HS-5 (cell line): Measurements from ENCODE around the gene STARD8.
"Not testable (repeated sequence)": the region's sequence is repeated elsewhere in the genome, so short reads cannot be mapped to it uniquely, and the experiment has no call there.

ENCODE experiments used
- DNase-seq: peaks from one replicate; pipeline ENCODE4 v3.0.0-alpha.2; 2012; ENCODE audit warnings: low read depth

STARD8 gene

DNA sequence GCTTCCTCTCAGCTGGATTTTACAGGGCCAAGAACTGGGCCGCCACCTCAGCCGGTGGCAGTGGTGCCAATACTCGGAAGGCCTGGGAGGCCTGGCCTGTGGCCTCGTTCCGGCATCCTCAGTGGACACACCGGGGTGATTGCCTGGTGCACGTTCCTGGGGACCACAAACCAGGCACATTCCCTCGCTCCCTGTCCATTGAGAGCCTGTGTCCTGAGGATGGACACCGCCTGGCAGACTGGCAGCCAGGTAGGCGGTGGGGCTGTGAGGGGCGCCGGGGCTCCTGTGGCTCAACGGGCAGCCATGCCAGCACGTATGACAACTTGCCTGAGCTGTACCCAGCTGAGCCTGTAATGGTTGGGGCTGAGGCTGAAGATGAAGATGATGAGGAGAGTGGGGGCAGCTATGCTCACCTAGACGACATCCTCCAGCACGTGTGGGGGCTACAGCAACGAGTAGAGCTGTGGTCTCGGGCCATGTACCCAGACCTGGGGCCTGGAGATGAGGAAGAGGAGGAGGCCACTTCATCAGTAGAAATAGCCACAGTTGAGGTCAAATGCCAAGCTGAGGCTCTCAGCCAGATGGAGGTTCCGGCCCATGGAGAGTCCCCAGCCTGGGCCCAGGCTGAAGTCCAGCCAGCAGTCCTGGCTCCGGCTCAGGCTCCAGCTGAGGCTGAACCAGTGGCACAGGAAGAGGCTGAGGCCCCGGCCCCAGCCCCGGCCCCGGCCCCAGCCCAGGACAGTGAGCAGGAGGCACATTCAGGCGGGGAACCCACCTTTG lies 70.4 kb downstream of the STARD8 start:
- DNase-seq, result no peak

DNA sequence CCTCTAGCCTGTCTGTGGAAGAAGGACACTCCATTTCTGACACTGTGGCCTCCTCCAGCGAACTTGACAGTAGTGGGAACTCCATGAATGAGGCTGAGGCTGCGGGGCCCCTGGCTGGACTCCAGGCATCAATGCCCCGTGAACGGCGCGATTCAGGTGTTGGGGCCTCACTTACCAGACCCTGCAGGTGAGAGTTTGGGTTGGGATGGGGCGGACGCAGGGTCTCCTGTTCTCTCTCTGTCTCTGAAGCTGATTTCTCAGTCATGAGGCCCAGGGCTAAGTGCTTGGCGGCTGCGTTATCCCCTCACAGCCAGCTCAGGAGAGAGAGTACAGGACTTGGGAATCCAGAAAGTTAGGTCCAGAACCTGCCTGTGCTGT lies 71.0 kb downstream of the STARD8 start:
- DNase-seq, result no peak

DNA sequence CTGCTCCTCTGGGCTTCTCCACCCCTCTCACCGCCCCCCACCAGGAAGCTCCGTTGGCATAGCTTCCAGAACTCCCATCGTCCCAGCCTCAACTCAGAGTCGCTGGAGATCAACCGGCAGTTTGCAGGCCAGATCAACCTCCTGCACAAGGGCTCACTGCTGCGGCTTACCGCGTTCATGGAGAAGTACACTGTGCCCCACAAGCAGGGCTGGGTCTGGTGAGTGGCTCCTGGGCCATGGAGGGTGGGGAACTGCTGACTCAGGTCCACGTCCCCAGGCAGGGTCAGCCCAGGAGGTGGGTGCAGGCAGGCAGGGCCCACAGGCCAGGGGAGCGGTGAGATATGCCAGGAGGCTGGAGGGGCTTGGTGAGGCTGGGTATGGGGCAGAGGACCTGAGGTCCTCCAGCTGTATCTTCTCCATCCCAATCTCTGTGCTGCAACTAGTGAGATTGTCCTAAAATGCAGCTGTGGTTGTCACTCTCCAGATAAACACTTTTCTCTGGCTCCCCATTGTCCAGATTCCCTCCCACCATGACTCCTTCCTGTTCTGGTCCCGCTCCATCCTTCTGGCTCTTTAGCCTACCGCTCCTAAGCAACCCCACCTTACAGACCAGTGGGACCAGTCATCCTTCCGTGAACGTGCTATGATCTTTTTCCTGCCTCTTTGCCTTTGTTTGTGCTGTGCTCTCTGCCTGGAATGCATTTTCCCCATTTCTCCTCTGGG lies 71.9 kb downstream of the STARD8 start:
- no peak for DNase-seq

DNA sequence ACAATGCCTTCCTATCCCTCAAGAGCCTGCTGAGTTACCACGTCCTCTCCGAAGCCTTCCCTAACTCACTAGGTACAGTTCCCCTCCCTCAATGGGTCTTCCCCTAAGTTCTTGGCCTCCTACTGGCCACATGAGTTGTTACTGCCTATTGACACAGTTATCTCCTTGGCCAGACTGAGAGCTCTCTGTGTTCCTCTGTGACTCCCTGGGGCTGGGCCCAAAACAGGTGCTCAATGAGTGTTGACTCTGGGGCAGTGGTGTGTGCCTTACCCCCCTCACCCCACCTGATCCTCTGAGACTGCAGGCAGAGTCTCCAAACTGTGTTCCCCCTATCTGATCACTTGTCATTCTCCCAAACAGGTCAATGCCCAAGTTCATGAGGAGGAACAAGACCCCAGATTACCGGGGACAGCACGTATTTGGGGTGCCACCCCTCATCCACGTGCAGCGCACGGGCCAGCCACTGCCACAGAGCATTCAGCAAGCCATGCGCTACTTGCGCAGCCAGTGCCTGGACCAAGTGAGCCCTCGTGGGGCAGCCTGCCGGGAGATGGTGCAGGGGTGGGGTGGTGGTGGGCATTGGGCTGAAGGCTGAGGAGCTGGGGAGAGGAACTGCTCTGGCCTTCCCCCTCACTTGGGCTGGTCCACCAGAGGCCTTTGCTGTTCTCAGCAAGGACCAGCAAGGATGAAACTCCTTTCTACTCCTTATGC lies 72.6 kb downstream of the STARD8 start:
- no peak for DNase-seq

DNA sequence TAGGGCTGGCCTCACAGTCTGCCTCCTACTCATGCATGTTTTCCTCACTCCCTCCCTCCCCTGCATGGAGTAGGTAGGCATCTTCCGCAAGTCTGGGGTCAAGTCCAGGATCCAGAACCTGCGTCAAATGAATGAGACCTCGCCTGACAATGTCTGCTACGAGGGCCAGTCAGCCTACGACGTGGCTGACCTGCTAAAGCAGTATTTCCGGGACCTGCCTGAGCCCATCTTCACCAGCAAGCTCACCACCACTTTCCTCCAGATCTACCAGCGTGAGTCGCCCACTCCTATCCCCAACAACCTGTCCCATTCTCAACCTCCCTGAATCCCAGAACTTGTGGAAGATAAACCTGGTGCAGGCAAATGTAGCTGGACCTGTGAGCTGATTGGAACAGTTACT lies 73.4 kb downstream of the STARD8 start:
- DNase-seq, result no peak

DNA sequence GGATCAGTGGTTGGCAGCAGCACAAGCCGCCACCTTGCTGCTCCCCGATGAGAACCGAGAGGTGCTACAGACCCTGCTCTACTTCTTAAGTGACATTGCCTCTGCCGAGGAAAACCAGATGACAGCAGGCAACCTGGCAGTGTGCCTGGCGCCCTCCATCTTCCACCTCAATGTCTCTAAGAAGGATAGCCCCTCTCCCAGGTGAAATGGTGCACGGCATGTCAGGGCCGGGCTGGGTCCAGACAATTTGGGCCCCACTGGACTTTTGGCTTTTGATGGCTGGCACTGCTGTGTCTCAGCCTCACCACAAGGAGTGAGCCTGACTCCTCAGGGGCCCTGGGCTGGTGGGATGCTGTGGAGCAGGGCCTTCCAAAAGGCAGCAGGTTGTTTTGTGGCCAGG lies 74.1 kb downstream of the STARD8 start:
- no peak for DNase-seq

DNA sequence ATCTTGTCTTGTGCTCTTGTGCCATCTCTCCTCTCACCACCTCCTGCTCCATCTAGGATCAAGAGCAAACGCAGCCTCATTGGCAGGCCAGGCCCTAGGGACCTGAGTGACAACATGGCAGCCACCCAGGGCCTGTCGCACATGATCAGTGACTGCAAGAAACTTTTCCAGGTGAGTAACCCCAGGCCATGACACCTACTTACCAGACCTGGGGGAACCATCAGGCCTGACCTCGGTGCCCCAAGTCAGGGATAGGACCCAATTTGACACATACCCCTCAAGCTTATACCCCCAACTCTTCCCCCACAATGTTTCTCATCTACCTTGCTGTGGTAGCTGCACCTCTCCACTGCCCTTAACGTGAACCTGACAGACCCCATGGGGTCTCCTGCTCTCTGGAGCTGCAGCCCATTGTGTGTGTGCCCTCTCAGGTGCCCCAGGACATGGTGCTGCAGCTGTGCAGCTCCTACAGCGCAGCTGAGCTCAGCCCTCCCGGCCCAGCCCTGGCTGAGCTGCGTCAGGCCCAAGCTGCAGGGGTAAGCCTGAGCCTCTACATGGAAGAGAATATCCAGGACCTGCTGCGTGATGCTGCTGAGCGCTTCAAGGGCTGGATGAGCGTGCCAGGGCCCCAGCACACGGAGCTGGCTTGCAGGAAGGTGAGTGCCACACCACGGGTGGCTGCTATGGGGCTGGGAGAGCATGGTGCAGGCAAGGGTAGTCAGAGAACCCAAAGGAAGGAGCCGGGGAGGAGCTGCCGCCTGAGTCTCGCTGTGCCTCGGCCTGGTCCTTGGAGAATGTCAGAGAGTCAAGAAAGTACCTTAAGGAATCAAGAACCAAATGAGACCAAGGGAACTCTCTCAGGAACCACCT lies 74.8 kb downstream of the STARD8 start:
- DNase-seq, result no peak

DNA sequence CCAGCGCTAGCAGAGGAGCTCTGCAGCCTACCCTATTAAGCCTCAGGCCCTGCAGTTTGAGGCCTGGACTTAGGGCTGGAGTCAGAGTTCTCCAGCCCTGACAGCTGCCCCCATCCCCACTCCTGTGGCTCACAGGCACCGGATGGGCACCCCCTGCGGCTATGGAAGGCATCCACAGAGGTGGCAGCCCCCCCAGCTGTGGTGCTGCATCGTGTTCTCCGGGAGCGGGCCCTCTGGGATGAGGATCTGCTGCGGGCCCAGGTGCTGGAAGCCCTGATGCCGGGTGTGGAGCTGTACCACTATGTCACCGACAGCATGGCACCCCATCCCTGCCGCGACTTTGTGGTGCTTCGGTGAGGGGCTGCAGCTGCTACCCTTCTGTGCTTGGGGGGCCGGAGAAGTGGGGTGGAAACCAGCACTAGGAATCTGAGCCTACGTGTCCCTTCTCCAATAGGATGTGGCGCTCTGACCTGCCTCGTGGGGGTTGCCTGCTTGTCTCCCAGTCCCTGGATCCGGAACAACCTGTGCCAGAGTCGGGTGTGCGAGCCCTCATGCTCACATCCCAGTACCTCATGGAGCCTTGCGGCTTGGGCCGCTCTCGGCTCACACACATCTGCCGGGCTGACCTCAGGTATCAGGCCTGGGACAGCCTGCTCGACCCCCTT lies 76.2 kb downstream of the STARD8 start:
- DNase-seq, result no peak

DNA sequence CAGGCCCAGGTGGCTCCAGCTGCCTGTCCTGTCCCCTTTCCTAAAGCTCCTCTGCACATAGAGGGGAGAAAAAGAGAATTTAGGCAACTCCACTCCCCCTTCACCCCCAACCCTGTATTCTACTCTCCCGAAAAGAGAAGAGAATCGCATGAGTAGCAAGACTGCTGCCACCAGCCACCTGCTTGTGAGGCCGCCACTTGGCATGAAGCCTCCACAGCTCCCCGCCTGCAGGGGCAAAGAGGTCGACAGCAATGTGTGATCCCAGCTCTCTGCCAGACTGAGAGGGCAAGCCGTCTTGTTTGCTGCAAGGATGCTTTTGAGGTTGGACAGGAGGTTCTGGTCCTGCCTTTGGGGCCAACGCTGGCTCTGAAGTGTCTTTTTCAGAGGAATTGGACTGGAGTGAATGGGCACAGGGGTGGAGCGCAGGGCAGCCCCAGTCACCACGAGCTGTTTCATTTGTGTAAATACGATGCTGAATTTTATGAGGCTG lies 77.1 kb downstream of the STARD8 start:
- DNase-seq, result no peak

DNA sequence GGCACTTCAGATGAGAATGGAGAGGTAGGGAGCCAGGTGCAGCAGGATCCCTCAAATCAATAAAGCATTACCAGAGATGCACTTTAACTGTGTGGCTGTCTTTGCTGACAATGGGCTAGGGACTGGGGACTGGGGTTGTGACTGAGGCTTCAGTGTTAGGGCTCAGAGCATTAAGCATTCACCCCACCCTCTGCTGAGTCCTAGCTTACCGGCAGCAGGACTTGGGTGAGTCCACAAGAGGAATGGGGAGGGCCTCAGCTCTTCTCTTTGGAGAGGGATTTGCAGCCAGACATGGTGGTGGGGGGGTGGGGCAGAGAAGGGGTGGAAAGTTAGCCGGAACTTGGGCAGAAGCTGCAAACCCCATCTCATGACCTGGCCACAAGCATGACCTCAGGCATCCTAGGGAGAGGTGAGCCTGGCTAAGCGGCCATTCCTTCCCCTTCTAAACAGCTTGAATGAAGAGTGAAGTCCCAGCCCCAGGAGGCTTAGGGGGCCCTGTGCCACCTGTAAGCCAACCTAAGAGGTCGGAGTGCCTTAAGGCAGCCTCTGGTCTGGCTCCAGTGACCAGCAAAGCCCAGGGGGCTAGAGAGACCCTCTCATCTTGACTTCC lies 78.4 kb downstream of the STARD8 start:
- DNase-seq, result no peak

DNA sequence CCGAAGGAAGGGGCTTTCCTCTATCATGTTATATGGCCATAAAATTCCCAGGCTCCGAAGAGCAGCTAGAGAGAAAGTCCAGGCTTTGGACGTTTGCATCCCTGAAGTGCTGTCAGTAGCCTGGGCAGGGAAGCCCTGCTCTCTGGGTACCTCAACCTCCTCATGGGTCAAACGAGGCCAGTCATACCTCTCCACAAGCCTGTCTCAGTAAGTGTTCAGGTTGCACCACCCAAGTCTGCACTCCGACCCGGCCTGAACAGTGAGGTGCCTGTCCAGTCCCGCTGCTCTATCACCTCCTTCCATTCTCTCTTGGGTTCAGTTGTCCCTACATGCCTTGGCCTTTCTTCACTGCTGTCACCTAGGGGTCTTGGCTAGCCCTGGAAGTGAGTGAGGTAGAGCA lies 78.9 kb downstream of the STARD8 start:
- DNase-seq, result no peak

DNA sequence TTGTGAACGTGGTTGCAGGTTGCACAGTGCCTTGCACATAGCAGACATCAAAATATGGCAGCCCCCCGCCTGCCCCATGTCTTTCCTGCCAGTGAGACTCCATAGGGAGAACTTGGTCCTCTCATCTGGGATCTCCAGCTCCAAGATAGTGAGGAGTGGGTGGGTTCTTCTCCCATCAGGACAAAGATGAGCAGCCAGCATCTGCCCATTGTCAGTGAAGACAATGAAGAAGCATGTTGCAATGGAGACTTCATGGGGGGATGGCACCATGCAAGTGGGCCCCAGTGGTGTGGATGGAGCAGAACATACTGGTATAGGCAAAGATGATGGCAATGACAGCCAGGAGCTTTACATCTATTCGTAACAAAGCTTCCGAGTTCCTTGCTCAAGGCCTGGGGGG lies 80.2 kb downstream of the STARD8 start:
- DNase-seq, result no peak

DNA sequence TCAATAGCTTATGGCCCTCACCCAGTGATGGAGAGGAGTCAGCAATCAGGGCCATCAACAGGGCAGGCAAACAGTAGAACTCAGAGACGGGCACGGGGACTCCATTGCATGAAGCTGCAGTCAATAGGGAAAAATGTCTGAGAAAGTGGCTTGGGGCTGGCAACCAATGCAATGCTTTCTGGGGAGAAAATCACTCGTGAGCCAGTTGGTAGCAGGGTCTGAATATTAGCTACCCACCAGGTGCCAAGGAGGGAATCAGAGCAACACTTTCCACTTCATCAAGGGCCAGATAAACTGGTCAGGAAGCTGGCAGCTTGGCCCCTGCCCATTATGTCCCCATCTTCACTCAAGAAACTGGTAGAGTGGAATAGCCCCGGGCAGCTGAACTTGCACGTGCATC lies 80.7 kb downstream of the STARD8 start:
- no peak for DNase-seq

DNA sequence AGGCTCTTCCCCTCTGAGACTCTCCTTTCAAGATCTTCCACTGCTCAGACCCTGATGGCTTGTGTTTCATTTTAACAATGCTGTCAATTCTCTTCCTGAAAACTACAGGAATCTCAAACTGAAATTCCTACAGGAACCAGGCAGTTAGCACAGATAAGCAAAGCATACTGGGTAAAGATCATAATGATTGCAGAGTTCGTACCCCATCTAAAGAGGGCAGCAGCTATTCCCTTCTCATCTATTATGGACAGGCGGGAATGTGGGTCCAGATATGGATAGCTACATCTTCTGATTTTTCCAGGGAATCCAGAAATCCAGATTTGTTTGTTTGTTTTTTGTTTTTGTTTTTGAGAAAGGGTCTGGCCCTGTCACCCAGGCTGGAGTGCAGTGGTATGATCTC lies 83.8 kb downstream of the STARD8 start:
- DNase-seq, result no peak

DNA sequence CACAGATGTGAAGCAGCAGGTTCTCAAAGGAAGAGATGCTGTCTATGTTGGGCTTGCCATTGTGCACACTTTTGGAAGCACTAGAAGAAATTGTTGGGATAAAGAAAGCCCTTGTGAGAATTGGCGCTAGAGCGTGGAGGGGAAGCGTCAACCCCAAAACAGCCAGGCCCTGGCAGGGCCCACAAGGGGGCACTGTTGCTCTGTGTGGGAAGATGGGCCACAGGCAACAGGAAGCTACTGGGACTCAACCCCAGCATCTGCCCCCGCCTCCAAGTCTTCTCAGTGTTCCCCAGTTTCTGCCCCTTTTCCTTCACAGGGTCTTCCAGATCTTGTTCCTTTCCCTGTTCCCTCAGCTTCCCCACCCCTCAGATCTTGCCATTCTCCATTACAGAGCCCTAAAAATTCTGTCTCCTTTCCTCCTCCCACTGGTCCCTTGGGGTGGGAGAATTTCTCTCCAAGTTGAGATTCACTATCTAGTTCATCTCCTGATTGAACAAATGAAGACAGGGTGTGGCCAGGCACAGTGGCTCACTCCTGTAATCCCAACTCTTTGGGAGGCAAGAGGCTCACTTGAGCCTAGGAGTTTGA lies 85.5 kb downstream of the STARD8 start:
- DNase-seq, result no peak

DNA sequence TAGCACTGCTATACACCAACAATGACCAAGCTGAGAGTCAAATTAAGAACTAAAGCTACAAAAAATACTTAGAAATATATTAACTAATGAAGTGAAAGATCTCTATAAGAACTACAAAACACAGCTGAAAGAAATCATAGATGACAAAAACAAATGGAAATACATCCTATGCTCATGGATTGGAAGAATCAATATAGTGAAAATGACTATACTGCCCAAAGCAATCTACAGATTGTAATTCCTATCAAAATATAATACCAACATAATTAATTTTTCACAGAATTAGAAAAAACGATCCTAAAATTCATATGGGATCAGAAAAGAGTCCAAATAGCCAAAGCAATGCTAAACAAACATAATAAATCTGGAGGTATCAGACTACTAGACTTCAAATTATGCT lies 87.8 kb downstream of the STARD8 start:
- DNase-seq, result no peak

DNA sequence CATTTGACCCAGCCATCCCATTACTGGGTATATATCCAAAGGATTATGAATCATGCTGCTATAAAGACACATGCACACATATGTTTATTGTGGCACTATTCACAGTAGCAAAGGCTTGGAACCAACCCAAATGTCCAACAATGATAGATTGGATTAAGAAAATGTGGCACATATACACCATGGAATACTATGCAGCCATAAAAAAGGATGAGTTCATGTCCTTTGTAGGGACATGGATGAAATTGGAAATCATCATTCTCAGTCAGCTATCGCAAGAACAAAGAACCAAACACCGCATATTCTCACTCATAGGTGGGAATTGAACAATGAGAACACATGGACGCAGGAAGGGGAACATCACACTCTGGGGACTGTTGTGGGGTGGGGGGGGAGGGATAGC lies 94.4 kb downstream of the STARD8 start:
- not testable (repeated sequence) for DNase-seq

DNA sequence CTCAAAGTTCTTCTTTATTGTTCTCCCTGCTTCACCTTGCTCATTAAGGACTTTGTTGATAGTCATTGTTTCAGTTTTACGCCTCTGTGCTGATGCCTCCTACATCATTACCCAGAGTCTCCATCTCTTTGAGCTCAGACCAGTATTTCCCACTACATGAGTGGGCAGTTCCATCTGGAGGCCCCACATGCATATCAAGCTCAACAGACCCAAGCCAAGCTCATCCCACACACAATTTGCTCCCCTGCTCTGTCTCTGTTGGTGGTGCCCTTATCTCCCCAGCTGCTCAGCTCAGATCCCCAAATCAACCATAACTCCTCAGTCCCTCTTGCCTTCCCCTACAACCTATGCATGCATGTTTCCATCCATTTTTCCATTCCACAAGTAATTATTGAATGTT lies 96.3 kb downstream of the STARD8 start:
- no peak for DNase-seq

DNA sequence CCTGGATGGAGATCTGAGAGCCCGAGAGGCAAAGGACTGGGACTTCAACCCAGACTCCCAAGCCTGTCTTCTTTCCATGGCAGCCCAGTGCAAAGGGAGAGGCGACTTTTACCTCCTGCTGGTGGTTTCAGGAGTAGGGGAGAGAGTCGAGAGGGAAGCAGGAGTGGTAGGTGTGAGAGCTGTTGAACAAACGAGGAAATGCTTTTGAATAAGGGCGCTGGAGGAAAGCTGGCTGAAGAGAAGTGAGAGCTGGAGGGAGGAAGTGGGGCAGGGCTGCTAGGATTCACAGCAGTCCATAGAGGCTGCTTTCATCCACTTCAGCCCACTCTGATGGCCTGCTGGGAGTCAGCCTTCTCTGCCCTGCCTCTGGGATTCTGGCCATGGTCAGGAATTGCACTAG lies 99.5 kb downstream of the STARD8 start:
- no peak for DNase-seq

DNA sequence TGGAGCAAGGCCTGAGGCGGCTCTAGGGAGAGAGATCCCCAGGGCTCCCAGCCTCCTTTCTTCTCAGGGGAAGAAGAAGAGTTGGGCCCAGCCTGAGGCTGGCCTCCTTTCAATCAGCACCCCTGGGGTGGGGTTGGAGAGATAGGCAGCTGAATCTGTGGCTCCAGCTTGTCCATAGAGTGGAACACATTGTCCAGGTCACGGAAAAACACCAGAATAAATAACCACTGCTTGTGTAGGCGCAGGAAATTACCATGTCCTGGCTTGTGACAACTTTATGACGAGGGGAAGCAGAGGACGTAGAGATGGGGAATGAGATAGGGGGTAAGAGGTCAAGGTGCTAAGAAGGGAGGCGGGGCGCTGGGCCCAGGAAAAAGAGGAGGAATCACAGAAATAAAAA lies 100.6 kb downstream of the STARD8 start:
- no peak for DNase-seq

DNA sequence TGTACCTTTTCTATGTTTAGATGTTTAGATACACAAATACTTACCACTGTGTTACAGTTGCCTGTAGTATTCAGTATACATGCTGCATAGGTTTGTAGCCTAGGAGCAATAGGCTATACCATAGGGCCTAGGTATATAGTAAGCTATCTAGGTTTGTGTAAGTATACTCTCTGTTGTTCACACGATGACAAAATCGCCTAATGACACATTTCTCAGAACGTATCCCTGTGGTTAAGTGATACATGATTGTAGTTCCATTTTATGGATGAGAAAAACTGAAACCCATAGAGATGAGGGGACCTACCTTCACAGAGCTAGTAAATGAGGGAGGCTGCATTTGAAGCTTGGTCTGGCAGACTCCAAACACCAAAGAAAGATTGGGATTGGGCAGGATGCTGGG lies 102.0 kb downstream of the STARD8 start:
- DNase-seq, result no peak
